ENCODE measurements around the gene TMSB15A.
"Not testable (repeated sequence)": the region's sequence is repeated elsewhere in the genome, so short reads cannot be mapped to it uniquely, and the experiment has no call there.

TMSB15A gene
- total RNA-seq = 0 to 0.21 reads per million in 2 donors

GRCh38 chrX:102515975-102516941, at the start of gene TMSB15A:
TSS of gene TMSB15A (minus strand) at chrX:102516739.
- DNase-seq = peak; percentile 28

- no peak for DNase-seq
Observed at GRCh38 chrX:102560423-102561068, 44.0 kb upstream of the TMSB15A start.

- DNase-seq = no peak
Observed at GRCh38 chrX:102558607-102559006, 42.1 kb upstream of the TMSB15A start.

- DNase-seq = no peak
Observed at GRCh38 chrX:102548231-102548630, 31.7 kb upstream of the TMSB15A start.

- no peak for DNase-seq
Observed at GRCh38 chrX:102546828-102547493, 30.4 kb upstream of the TMSB15A start.

- DNase-seq = not testable (repeated sequence)
Observed at GRCh38 chrX:102546175-102546574, 29.6 kb upstream of the TMSB15A start.

GRCh38 chrX:102535958-102536357, 19.4 kb upstream of the TMSB15A start:
- DNase-seq = no peak

GRCh38 chrX:102517326-102517725, 787 bp upstream of the TMSB15A start:
- DNase-seq = no peak

- DNase-seq = no peak
Observed at GRCh38 chrX:102514536-102514935, 2.0 kb downstream of the TMSB15A start.

GRCh38 chrX:102498732-102499131, 17.8 kb downstream of the TMSB15A start:
- DNase-seq = no peak

GRCh38 chrX:102491766-102492165, 24.8 kb downstream of the TMSB15A start:
- DNase-seq = no peak

- not testable (repeated sequence) for DNase-seq
Observed at GRCh38 chrX:102478765-102479164, 37.8 kb downstream of the TMSB15A start.

- DNase-seq = not testable (repeated sequence)
Observed at GRCh38 chrX:102471762-102472220, 44.7 kb downstream of the TMSB15A start, which contains the start of gene TCP11X2. TSS of gene TCP11X2 (minus strand) at chrX:102471812.

GRCh38 chrX:102470215-102470614, 46.3 kb downstream of the TMSB15A start:
- not testable (repeated sequence) for DNase-seq
